HepG2 (cell line): Measurements from ENCODE around the gene CPVL. TPM values are rescaled to one million over a fixed set of nuclear protein-coding genes. Genes with fewer than 3 reads are reported as not detected.

Source experiments
- ATF7-NPFF ChIP-seq: sonication (generic); formaldehyde crosslinking; IDR thresholded peaks from 2 replicates; pipeline ENCODE4 v1.8.1; 2023; ENCODE audit warnings: mild to moderate bottlenecking, low read depth, missing genetic modification reagents, moderate library complexity
- BATF2 ChIP-seq: sonication (generic); formaldehyde crosslinking; IDR thresholded peaks from 2 replicates; pipeline ENCODE4 v1.8.0; 2022; ENCODE audit warnings: mild to moderate bottlenecking, missing genetic modification reagents, moderate library complexity
- CREM ChIP-seq, 2 experiments: sonication (generic) in 1 of 2; formaldehyde crosslinking in 1 of 2; IDR thresholded peaks; 2 replicates each; pipeline versions ENCODE4 v1.4.0 to v1.6.1; 2016 to 2020; ENCODE audit warnings: antibody characterized with exemption in 1 of 2, mild to moderate bottlenecking in 1 of 2, missing genetic modification reagents in 1 of 2
- ELF4 ChIP-seq: sonication (generic); formaldehyde crosslinking; IDR thresholded peaks from 2 replicates; pipeline ENCODE4 v1.5.0; 2020; ENCODE audit warnings: missing genetic modification reagents, mild to moderate bottlenecking, moderate library complexity, borderline replicate concordance
- ETV6 ChIP-seq: sonication (generic); formaldehyde crosslinking; conservative IDR thresholded peaks from 2 replicates; pipeline ENCODE4 v1.4.0; 2020; ENCODE audit warnings: missing genetic modification reagents
- GLI4 ChIP-seq: sonication (generic); formaldehyde crosslinking; IDR thresholded peaks from 2 replicates; pipeline ENCODE4 v1.5.1; 2020; ENCODE audit warnings: missing genetic modification reagents, mild to moderate bottlenecking, moderate library complexity, borderline replicate concordance
- HDAC6 ChIP-seq: fragments of 200-600 bp; sonication (generic); IDR thresholded peaks from 2 replicates; pipeline ENCODE4 v1.7.0; 2017; ENCODE audit warnings: mild to moderate bottlenecking, antibody characterized with exemption, low read length, low read depth
- HNRNPH1 ChIP-seq: fragments of 200-400 bp; formaldehyde crosslinking; optimal IDR thresholded peaks from 2 replicates; pipeline ENCODE3; 2017; ENCODE audit warnings: mild to moderate bottlenecking, low read depth, low read length
- NFE2L1 ChIP-seq: sonication (generic); formaldehyde crosslinking; IDR thresholded peaks from 2 replicates; pipeline ENCODE4 v1.4.0; 2020; ENCODE audit warnings: missing genetic modification reagents, mild to moderate bottlenecking, borderline replicate concordance
- RBFOX2 ChIP-seq: fragments of 200-400 bp; formaldehyde crosslinking; IDR thresholded peaks from 2 replicates; pipeline ENCODE4 v1.6.1; 2017; ENCODE audit warnings: low read depth, mild to moderate bottlenecking, low read length
- SNAPC4 ChIP-seq: sonication (generic); formaldehyde crosslinking; IDR thresholded peaks from 2 replicates; pipeline ENCODE4 v1.4.0; 2020; ENCODE audit warnings: mild to moderate bottlenecking, missing genetic modification reagents
- SRF ChIP-seq: IDR thresholded peaks from 2 replicates; pipeline ENCODE4 v1.6.1; 2011; ENCODE audit warnings: mild to moderate bottlenecking, low read depth, low read length, moderate library complexity
- SRY ChIP-seq: sonication (generic); formaldehyde crosslinking; IDR thresholded peaks from 2 replicates; pipeline ENCODE4 v1.8.0; 2022; ENCODE audit warnings: mild to moderate bottlenecking, missing genetic modification reagents
- TP53 ChIP-seq: sonication (generic); formaldehyde crosslinking; conservative IDR thresholded peaks from 2 replicates; pipeline ENCODE4 v1.4.0; 2020; ENCODE audit warnings: missing genetic modification reagents
- ZBTB7A ChIP-seq: sonication (generic); formaldehyde crosslinking; IDR thresholded peaks from 2 replicates; pipeline ENCODE4 v1.8.0; 2022; ENCODE audit warnings: mild to moderate bottlenecking, missing genetic modification reagents
- ZFP41 ChIP-seq: sonication (generic); formaldehyde crosslinking; IDR thresholded peaks from 2 replicates; pipeline ENCODE4 v1.4.0; 2020; ENCODE audit warnings: mild to moderate bottlenecking, missing genetic modification reagents, borderline replicate concordance
- polyA plus RNA-seq, 8 experiments: library from polyadenylated mRNA; depleted of rRNA in 3 of 8; stranded (reverse) in 7 of 8; unstranded in 1 of 8; fragments of >200 nt; fragmentation: Illumina TruSeq in 4 of 8; extraction: Trizol in 4 of 8; gene quantifications; 2 replicates each; pipeline versions ENCODE4 v1.2.1 to v1.2.3, GENCODE V29; 2011 to 2016; ENCODE audit warnings: low read depth in 4 of 8, missing spikeins in 1 of 8, mixed read lengths in 1 of 8; ENCODE audit not compliant: insufficient read depth in 1 of 8
- total RNA-seq, 5 experiments: library from RNA; depleted of rRNA; stranded (reverse); fragments of >200 nt; fragmentation: Illumina TruSeq; extraction: Trizol; gene quantifications; 2 replicates each; pipeline ENCODE4 v1.2.3, GENCODE V29; 2016; ENCODE audit warnings: low read depth in 1 of 5
- TF ChIP-seq, protein P1 (sequence below): sonication (generic); formaldehyde crosslinking; IDR thresholded peaks from 2 replicates; pipeline ENCODE4 v1.8.1; 2022; ENCODE audit warnings: low read depth, mild to moderate bottlenecking, missing genetic modification reagents
- TF ChIP-seq, protein P2 (sequence below): sonication (generic); formaldehyde crosslinking; IDR thresholded peaks from 2 replicates; pipeline ENCODE4 v1.5.1; 2020; ENCODE audit warnings: missing genetic modification reagents, mild to moderate bottlenecking, borderline replicate concordance
- TF ChIP-seq, protein P3 (sequence below): sonication (generic); formaldehyde crosslinking; IDR thresholded peaks from 2 replicates; pipeline ENCODE4 v1.8.0; 2023; ENCODE audit warnings: mild to moderate bottlenecking, missing genetic modification reagents

The CPVL gene
- total and polyA plus RNA-seq, 2 of the 13 experiments (the other 11 are each of a cell fraction or from before 2014, with no cell fraction given): 59.2 to 294 TPM

DNA sequence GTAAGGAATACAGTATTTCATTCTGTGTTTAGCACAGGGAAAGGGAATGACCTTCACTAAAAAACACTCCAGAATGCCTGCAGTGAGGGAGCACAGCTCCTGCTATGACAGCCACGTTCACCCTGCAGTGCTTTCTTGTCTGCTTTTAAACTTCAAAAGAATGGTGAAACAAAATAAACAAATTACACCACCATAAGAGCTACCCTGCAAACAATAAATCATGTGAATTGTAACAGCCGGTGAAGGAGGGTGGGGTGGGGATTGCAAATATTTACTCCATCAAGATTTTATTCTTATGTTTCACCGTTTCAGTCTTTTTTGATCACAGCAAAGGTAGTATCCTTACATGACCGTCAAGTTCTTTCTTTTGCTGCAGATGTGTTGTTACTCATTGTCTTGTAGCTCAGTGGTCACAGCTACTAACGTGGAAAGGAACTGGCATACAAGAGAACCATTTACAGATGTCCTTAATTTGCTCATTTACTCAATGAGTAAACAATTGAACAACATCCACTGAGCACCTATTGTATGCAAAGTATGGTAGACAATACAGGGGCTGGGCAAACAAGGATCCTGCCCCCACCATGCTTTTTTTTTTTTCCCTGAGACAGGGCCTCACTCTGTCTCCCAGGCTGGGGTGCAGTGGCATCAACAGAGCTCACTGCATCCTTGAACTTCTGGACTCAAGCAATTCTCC, 44.2 kb upstream of the CPVL start (continued):
- TF ChIP-seq TP53: no peak
- TF ChIP-seq HDAC6: no peak
- no peak for TF ChIP-seq ZBTB7A (CRISPR knock-in tag)
- TF ChIP-seq, protein P1, sequence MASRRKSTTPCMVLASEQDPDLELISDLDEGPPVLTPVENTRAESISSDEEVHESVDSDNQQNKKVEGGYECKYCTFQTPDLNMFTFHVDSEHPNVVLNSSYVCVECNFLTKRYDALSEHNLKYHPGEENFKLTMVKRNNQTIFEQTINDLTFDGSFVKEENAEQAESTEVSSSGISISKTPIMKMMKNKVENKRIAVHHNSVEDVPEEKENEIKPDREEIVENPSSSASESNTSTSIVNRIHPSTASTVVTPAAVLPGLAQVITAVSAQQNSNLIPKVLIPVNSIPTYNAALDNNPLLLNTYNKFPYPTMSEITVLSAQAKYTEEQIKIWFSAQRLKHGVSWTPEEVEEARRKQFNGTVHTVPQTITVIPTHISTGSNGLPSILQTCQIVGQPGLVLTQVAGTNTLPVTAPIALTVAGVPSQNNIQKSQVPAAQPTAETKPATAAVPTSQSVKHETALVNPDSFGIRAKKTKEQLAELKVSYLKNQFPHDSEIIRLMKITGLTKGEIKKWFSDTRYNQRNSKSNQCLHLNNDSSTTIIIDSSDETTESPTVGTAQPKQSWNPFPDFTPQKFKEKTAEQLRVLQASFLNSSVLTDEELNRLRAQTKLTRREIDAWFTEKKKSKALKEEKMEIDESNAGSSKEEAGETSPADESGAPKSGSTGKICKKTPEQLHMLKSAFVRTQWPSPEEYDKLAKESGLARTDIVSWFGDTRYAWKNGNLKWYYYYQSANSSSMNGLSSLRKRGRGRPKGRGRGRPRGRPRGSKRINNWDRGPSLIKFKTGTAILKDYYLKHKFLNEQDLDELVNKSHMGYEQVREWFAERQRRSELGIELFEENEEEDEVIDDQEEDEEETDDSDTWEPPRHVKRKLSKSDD: no peak
- TF ChIP-seq BATF2: no peak
- TF ChIP-seq ATF7-NPFF (CRISPR knock-in tag): no peak
- TF ChIP-seq ETV6 (CRISPR knock-in tag): no peak
- TF ChIP-seq SRY (CRISPR knock-in tag): no peak
- TF ChIP-seq RBFOX2: no peak
- TF ChIP-seq SNAPC4 (CRISPR knock-in tag): no peak
- TF ChIP-seq, protein P2, sequence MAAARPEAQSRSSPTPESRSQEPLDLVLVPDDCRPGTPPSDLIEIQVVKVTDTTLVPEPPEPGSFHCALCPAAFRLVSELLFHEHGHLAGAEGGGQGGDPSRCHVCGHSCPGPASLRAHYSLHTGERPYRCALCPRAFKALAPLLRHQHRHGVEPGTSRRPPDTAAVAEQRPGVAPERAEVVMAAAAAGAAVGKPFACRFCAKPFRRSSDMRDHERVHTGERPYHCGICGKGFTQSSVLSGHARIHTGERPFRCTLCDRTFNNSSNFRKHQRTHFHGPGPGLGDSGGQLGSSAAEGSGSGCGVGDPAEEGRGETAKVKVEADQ (CRISPR knock-in tag): no peak
- no peak for TF ChIP-seq ZFP41 (CRISPR knock-in tag)
- TF ChIP-seq GLI4: no peak
- TF ChIP-seq NFE2L1 (CRISPR knock-in tag): no peak
- TF ChIP-seq HNRNPH1: no peak
- TF ChIP-seq ELF4 (CRISPR knock-in tag): no peak
- no peak for TF ChIP-seq SRF
- TF ChIP-seq, protein P3, sequence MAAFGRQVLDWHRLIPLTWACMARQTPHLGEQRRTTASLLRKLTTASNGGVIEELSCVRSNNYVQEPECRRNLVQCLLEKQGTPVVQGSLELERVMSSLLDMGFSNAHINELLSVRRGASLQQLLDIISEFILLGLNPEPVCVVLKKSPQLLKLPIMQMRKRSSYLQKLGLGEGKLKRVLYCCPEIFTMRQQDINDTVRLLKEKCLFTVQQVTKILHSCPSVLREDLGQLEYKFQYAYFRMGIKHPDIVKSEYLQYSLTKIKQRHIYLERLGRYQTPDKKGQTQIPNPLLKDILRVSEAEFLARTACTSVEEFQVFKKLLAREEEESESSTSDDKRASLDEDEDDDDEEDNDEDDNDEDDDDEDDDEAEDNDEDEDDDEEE (CRISPR knock-in tag): no peak
- TF ChIP-seq CREM (IDR thresholded peaks at IDR 0.05): peak; percentile 90
- TF ChIP-seq CREM (CRISPR knock-in tag; IDR thresholded peaks at IDR 0.05): no peak
